K562 (cell line): ENCODE results near the gene MPZL1. TPM values are rescaled to one million over a fixed set of nuclear protein-coding genes. Genes with fewer than 3 reads are reported as not detected.

ENCODE experiments used
- ASH1L ChIP-seq: fragments of 450-650 bp; IDR thresholded peaks from 2 replicates; pipeline ENCODE4 v1.6.1; 2018; ENCODE audit warnings: borderline replicate concordance, mild to moderate bottlenecking, low read depth; ENCODE audit not compliant: partially characterized antibody
- CHD1 ChIP-seq: fragments of 200-600 bp; sonication (generic); IDR thresholded peaks from one replicate; pipeline ENCODE4 v1.6.1; 2012; ENCODE audit warnings: mild to moderate bottlenecking, moderate library complexity, low read length, inconsistent platforms
- CREB3 ChIP-seq: fragments of 450-650 bp; conservative IDR thresholded peaks from 2 replicates; pipeline ENCODE4 v1.6.1; 2016; ENCODE audit warnings: missing genetic modification characterization, low read depth, mild to moderate bottlenecking, missing compliant biosample characterization, moderate library complexity
- E2F5 ChIP-seq: sonication (generic); formaldehyde crosslinking; IDR thresholded peaks from 2 replicates; pipeline ENCODE4 v1.8.0; 2022; ENCODE audit warnings: mild to moderate bottlenecking, missing genetic modification reagents
- FOXM1 ChIP-seq, 2 experiments: fragments of 450-650 bp in 1 of 2; sonication (generic) in 1 of 2; formaldehyde crosslinking in 1 of 2; IDR thresholded peaks; 2 replicates each; pipeline versions ENCODE4 v1.6.1 to v1.9.0; 2017 to 2022; ENCODE audit warnings: low read depth in 2 of 2, mild to moderate bottlenecking in 2 of 2, missing genetic modification reagents in 1 of 2, moderate library complexity in 1 of 2
- HSF4 ChIP-seq: fragments of 250-450 bp; sonication (Bioruptor Pico); IDR thresholded peaks from 2 replicates; pipeline ENCODE4 v2.1.2; 2022; ENCODE audit warnings: mild to moderate bottlenecking, moderate library complexity, borderline replicate concordance
- JUND ChIP-seq, 2 experiments: IDR thresholded peaks; 2 replicates in 1 of 2; 3 replicates in 1 of 2; pipeline ENCODE4 v1.6.1; 2011; ENCODE audit warnings: borderline replicate concordance in 2 of 2, low read depth in 2 of 2, low read length in 2 of 2, improper control_type of control experiment in 1 of 2, missing biosample characterization in 1 of 2, missing genetic modification characterization in 1 of 2, missing genetic modification reagents in 1 of 2
- KLF1 ChIP-seq: fragments of 450-650 bp; IDR thresholded peaks from 2 replicates; pipeline ENCODE4 v1.6.1; 2016; ENCODE audit warnings: missing genetic modification characterization, missing compliant biosample characterization
- MEF2D ChIP-seq: conservative IDR thresholded peaks from 2 replicates; pipeline ENCODE4 v1.6.1; 2016; ENCODE audit warnings: low read depth, missing genetic modification characterization, missing compliant biosample characterization
- PATZ1 ChIP-seq: fragments of 250-450 bp; sonication (Bioruptor Pico); IDR thresholded peaks from 2 replicates; pipeline ENCODE4 v1.5.0; 2020; ENCODE audit warnings: mild to moderate bottlenecking, borderline replicate concordance
- PKNOX1 ChIP-seq: fragments of 450-650 bp; IDR thresholded peaks from 2 replicates; pipeline ENCODE4 v1.6.1; 2016
- RFX1 ChIP-seq: fragments of 450-650 bp; IDR thresholded peaks from 2 replicates; pipeline ENCODE4 v1.6.1; 2016; ENCODE audit warnings: mild to moderate bottlenecking, moderate library complexity
- TSHZ1 ChIP-seq: fragments of 250-450 bp; sonication (Bioruptor Pico); IDR thresholded peaks from 2 replicates; pipeline ENCODE4 v1.4.0; 2020; ENCODE audit warnings: mild to moderate bottlenecking, moderate library complexity
- ZNF184 ChIP-seq: sonication (generic); formaldehyde crosslinking; IDR thresholded peaks from 2 replicates; pipeline ENCODE4 v1.5.0; 2020; ENCODE audit warnings: missing genetic modification reagents
- ZNF57 ChIP-seq: fragments of 450-650 bp; formaldehyde crosslinking; IDR thresholded peaks from 2 replicates; pipeline ENCODE4 v1.4.0; 2020; ENCODE audit warnings: mild to moderate bottlenecking, moderate library complexity
- ZNF668 ChIP-seq: fragments of 250-450 bp; sonication (Bioruptor Pico); IDR thresholded peaks from 2 replicates; pipeline ENCODE4 v1.8.0; 2022; ENCODE audit warnings: mild to moderate bottlenecking, inconsistent platforms
- ZNF77 ChIP-seq: fragments of 250-450 bp; sonication (Bioruptor Pico); IDR thresholded peaks from 2 replicates; pipeline ENCODE4 v1.5.0; 2020
- ZNF778 ChIP-seq: fragments of 450-650 bp; formaldehyde crosslinking; IDR thresholded peaks from 2 replicates; pipeline ENCODE4 v1.4.0; 2020; ENCODE audit warnings: mild to moderate bottlenecking, moderate library complexity
- ZNF780A ChIP-seq: fragments of 250-450 bp; sonication (Bioruptor Pico); IDR thresholded peaks from 2 replicates; pipeline ENCODE4 v1.5.0; 2021; ENCODE audit warnings: mild to moderate bottlenecking
- polyA plus RNA-seq, 8 experiments: library from polyadenylated mRNA; depleted of rRNA in 4 of 8; stranded (reverse) in 5 of 8; unstranded in 3 of 8; fragments of >200 nt; fragmentation: Nextera tagmentation in 2 of 8; fragmentation: Illumina TruSeq in 1 of 8; extraction: Ambion mirVana in 2 of 8; extraction: Trizol in 1 of 8; gene quantifications; 2 replicates each; pipeline versions ENCODE4 v1.2.1 to v1.2.3, GENCODE V29; 2011 to 2014; ENCODE audit warnings: inconsistent platforms in 1 of 8, missing spikeins in 1 of 8
- total RNA-seq, 7 experiments: library from RNA; depleted of rRNA in 6 of 7; stranded (reverse); fragments of >200 nt in 6 of 7; fragmentation: Illumina TruSeq in 2 of 7; extraction: Trizol in 2 of 7; gene quantifications; 2 replicates each; pipeline versions ENCODE4 v1.2.1 to v1.2.3, GENCODE V29; 2011 to 2021; ENCODE audit warnings: low replicate concordance in 1 of 7

MPZL1 gene
- total and polyA plus RNA-seq, 9 of the 15 experiments (the other 6 are each of a cell fraction or from before 2014, with no cell fraction given): 14.5 to 153 (median 66.5) TPM

GRCh38 chr1:167756730-167757405 lies 35.1 kb downstream of the MPZL1 start (continued):
- TF ChIP-seq PKNOX1: peak; percentile 9; the same call in 1 of the 2 replicates
- no peak for TF ChIP-seq KLF1 (tag)
- TF ChIP-seq RFX1: no peak
- TF ChIP-seq MEF2D: no peak
- no peak for TF ChIP-seq ASH1L
- no peak for TF ChIP-seq E2F5 (CRISPR knock-in tag)
- TF ChIP-seq PATZ1 (CRISPR knock-in tag): no peak
- TF ChIP-seq ZNF184 (CRISPR knock-in tag): no peak
- TF ChIP-seq ZNF57 (CRISPR knock-in tag): no peak
- TF ChIP-seq JUND (IDR thresholded peaks at IDR 0.05; ENCODE audit: borderline replicate concordance, low read depth, low read length): peak; percentile 91
- peak; percentile 88; the same call in 2 of the 3 replicates for TF ChIP-seq JUND (tag; IDR thresholded peaks at IDR 0.05; ENCODE audit: borderline replicate concordance, low read depth, low read length)
- TF ChIP-seq ZNF778: no peak
- no peak for TF ChIP-seq HSF4
- no peak for TF ChIP-seq TSHZ1 (CRISPR knock-in tag)
- TF ChIP-seq FOXM1 (IDR thresholded peaks at IDR 0.05; ENCODE audit: low read depth): no peak
- TF ChIP-seq FOXM1 (CRISPR knock-in tag; IDR thresholded peaks at IDR 0.05; ENCODE audit: low read depth): no peak
- no peak for TF ChIP-seq CREB3 (tag)
- TF ChIP-seq CHD1: no peak
- no peak for TF ChIP-seq ZNF780A
- no peak for TF ChIP-seq ZNF668
- TF ChIP-seq ZNF77 (CRISPR knock-in tag): no peak
